Activated naive CD4-positive, alpha-beta T cell treated with anti-CD3 and anti-CD28 coated beads, Interleukin-2, amount 10 ng/mL, durations not matched to agents 7 days and 5 days (primary cell): Measurements from ENCODE around the gene CPA2.
"Not testable (repeated sequence)": the region's sequence is repeated elsewhere in the genome, so short reads cannot be mapped to it uniquely, and the experiment has no call there.

Experiments used
- CTCF ChIA-PET: fragments of 350-600 bp; sonication (Branson Sonifier 250); formaldehyde crosslinking; loops from one replicate; lab custom pipeline; 2021; ENCODE audit warnings: antibody characterized with exemption; lab: Charles Lee
- DNase-seq: peaks from one replicate; pipeline ENCODE4 v3.0.0-alpha.2; 2020
- H3K27ac Mint-ChIP-seq: one replicate; pipeline ENCODE4 v1.8.0; 2021; ENCODE audit warnings: mild to moderate bottlenecking, moderate library complexity, mixed read lengths
- H3K27me3 Mint-ChIP-seq: one replicate; pipeline ENCODE4 v1.8.0; 2021; ENCODE audit warnings: mild to moderate bottlenecking, mixed read lengths
- H3K36me3 Mint-ChIP-seq: one replicate; pipeline ENCODE4 v1.8.0; 2021; ENCODE audit warnings: mixed read lengths
- H3K4me1 Mint-ChIP-seq: one replicate; pipeline ENCODE4 v1.8.0; 2021; ENCODE audit warnings: mixed read lengths
- H3K4me3 Mint-ChIP-seq: one replicate; pipeline ENCODE4 v1.8.0; 2021; ENCODE audit warnings: mild to moderate bottlenecking, moderate library complexity, mixed read lengths
- H3K9me3 Mint-ChIP-seq: one replicate; pipeline ENCODE4 v1.8.0; 2021; ENCODE audit warnings: mixed read lengths

Gene CPA2

GRCh38 chr7:130301501-130302020 lies 34.9 kb downstream of the CPA2 start:
- Mint-ChIP-seq H3K9me3 (no peaks in the 10 kb centered on the region), H3K27ac (no peak overlapping the region), H3K36me3 (no peaks in the 10 kb centered on the region), H3K4me1 (no peaks in the 10 kb centered on the region), H3K27me3 (peaks cover 3% of the 10 kb centered on the region), H3K4me3 (no peak overlapping the region)
- CTCF ChIA-PET = no interaction called here
- DNase-seq = no peak

- Mint-ChIP-seq H3K27me3 (peaks cover 3% of the 10 kb centered on the region), H3K4me3 (no peak overlapping the region), H3K9me3 (no peaks in the 10 kb centered on the region), H3K36me3 (no peaks in the 10 kb centered on the region), H3K27ac (no peak overlapping the region), H3K4me1 (no peaks in the 10 kb centered on the region)
- DNase-seq = no peak
- CTCF ChIA-PET = no interaction called here
These were observed 36.0 kb downstream of the CPA2 start for GRCh38 chr7:130302649-130303048.

DNA sequence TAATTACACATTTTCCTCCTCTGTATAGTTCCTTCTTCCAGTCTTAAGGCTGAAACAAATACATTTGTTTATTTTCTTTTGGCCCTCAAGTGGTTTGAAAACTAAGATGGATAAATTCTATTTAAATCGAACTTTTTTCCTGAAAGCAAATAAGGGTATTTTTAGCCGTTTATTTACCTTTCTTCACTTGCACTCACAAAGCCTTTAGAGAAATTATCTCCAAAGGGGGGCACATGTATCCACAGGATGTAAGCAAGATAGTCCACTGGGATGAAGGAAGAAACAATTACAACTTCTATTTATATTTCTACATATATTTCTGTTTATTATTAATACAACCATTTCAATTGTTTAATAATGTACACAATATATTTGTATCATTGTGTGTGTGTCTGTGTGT lies 36.5 kb downstream of the CPA2 start:
- H3K27ac Mint-ChIP-seq = no peak overlapping the region
- peaks cover 3% of the 10 kb centered on the region for H3K27me3 Mint-ChIP-seq
- H3K4me1 Mint-ChIP-seq = no peaks in the 10 kb centered on the region
- no peak for DNase-seq
- CTCF ChIA-PET = no interaction called here
- H3K36me3 Mint-ChIP-seq = no peaks in the 10 kb centered on the region
- H3K9me3 Mint-ChIP-seq = no peaks in the 10 kb centered on the region
- no peak overlapping the region for H3K4me3 Mint-ChIP-seq

GRCh38 chr7:130303551-130303950 lies 36.9 kb downstream of the CPA2 start:
- no peaks in the 10 kb centered on the region for H3K36me3 Mint-ChIP-seq
- DNase-seq = no peak
- H3K4me3 Mint-ChIP-seq = no peak overlapping the region
- CTCF ChIA-PET = no interaction called here
- H3K27me3 Mint-ChIP-seq = peaks cover 3% of the 10 kb centered on the region
- H3K27ac Mint-ChIP-seq = no peak overlapping the region
- no peaks in the 10 kb centered on the region for H3K4me1 Mint-ChIP-seq
- no peaks in the 10 kb centered on the region for H3K9me3 Mint-ChIP-seq

DNA sequence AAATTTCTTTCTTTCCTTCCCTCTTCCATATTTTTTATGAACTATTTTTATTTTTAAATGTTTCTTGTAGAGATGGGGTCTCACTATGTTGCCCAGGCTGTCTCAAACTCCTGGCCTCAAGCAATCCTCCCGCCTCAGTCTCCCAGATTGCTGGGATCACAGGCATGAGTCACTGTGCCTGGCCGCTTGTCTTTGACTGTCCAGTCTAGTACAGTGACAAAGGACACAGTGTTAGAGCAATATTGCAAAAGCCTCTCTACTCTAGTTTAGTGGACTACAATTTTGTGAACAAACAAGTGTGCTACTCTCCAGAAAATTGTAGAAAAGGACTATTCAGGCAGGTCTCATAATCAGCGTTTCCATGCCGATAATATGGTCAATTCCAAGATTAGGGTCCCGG lies 37.3 kb downstream of the CPA2 start:
- CTCF ChIA-PET = no interaction called here
- H3K9me3 Mint-ChIP-seq = no peaks in the 10 kb centered on the region
- no peak overlapping the region for H3K4me3 Mint-ChIP-seq
- H3K4me1 Mint-ChIP-seq = no peaks in the 10 kb centered on the region
- no peaks in the 10 kb centered on the region for H3K36me3 Mint-ChIP-seq
- H3K27ac Mint-ChIP-seq = no peak overlapping the region
- H3K27me3 Mint-ChIP-seq = peaks cover 5% of the 10 kb centered on the region
- DNase-seq = no peak

- CTCF ChIA-PET = no interaction called here
- DNase-seq = no peak
- Mint-ChIP-seq H3K9me3 (no peaks in the 10 kb centered on the region), H3K4me3 (no peak overlapping the region), H3K27ac (no peak overlapping the region), H3K27me3 (peaks cover 9% of the 10 kb centered on the region), H3K4me1 (no peaks in the 10 kb centered on the region), H3K36me3 (no peaks in the 10 kb centered on the region)
These were observed 38.2 kb downstream of the CPA2 start for GRCh38 chr7:130304878-130305277.

DNA sequence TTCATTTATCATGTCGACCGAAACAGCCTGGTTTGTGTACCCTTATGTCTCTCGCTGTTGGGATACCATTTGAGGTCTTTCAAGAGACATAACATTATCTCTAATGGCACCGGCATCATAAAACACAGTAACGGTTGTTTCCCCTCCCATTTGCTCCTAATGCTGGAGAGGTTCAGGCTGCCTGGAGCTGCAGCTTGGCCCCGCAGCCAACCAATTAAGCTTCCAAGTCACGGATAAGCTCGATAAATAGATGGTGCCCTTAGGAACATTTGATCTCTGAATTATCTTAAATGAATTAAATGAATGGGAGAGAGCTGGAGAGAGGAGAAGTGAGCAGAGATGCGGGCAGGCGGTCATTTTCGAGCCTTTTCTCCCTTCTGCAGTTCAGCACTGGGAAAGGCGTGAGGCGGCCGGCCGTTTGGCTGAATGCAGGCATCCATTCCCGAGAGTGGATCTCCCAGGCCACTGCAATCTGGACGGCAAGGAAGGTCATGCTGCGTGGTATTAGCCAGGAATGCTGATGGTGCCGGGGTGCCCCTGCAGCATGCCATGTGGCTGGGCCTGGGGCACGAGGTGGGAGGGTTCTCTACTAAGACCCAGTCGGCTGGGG lies 38.9 kb downstream of the CPA2 start:
- CTCF ChIA-PET = no interaction called here
- Mint-ChIP-seq H3K27me3 (peaks cover 9% of the 10 kb centered on the region), H3K9me3 (no peaks in the 10 kb centered on the region), H3K4me1 (no peaks in the 10 kb centered on the region), H3K4me3 (no peak overlapping the region), H3K36me3 (no peaks in the 10 kb centered on the region), H3K27ac (no peak overlapping the region)
- no peak for DNase-seq

GRCh38 chr7:130309986-130310385 lies 43.3 kb downstream of the CPA2 start:
- CTCF ChIA-PET = no interaction called here
- H3K27ac Mint-ChIP-seq = no peak overlapping the region
- no peaks in the 10 kb centered on the region for H3K4me1 Mint-ChIP-seq
- no peaks in the 10 kb centered on the region for H3K9me3 Mint-ChIP-seq
- DNase-seq = no peak
- peaks cover 6% of the 10 kb centered on the region for H3K27me3 Mint-ChIP-seq
- no peak overlapping the region for H3K4me3 Mint-ChIP-seq
- H3K36me3 Mint-ChIP-seq = no peaks in the 10 kb centered on the region

DNA sequence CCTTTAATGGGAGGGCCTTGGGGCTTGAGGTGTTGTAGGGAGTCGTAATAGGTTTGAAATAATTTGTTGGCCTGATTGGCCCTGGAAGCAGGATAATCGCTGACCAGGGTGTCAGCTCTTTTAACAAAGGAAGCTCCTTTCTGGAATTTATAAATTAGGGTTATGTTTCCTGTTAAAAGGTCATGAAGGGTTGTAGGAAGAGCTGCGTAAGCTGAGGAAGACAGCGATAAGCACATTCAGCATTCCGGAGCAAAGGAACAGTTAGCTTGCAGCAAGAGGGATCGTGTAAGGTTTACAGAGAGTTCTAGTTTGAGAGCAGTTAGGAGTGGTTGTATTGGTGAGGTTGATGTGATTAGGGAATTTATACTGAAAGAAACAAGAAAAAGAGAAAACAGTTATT lies 47.6 kb downstream of the CPA2 start:
- DNase-seq = no peak
- no peaks in the 10 kb centered on the region for H3K4me1 Mint-ChIP-seq
- peaks cover 1% of the 10 kb centered on the region for H3K27me3 Mint-ChIP-seq
- CTCF ChIA-PET = no interaction called here
- no peaks in the 10 kb centered on the region for H3K36me3 Mint-ChIP-seq
- H3K4me3 Mint-ChIP-seq = no peak overlapping the region
- H3K27ac Mint-ChIP-seq = no peak overlapping the region
- H3K9me3 Mint-ChIP-seq = no peaks in the 10 kb centered on the region

- Mint-ChIP-seq H3K4me1 (no peaks in the 10 kb centered on the region), H3K36me3 (no peaks in the 10 kb centered on the region), H3K27ac (no peak overlapping the region), H3K4me3 (no peak overlapping the region), H3K27me3 (no peaks in the 10 kb centered on the region), H3K9me3 (no peaks in the 10 kb centered on the region)
- CTCF ChIA-PET = no interaction called here
- DNase-seq = no peak
These were observed 52.9 kb downstream of the CPA2 start for GRCh38 chr7:130319541-130319940.

DNA sequence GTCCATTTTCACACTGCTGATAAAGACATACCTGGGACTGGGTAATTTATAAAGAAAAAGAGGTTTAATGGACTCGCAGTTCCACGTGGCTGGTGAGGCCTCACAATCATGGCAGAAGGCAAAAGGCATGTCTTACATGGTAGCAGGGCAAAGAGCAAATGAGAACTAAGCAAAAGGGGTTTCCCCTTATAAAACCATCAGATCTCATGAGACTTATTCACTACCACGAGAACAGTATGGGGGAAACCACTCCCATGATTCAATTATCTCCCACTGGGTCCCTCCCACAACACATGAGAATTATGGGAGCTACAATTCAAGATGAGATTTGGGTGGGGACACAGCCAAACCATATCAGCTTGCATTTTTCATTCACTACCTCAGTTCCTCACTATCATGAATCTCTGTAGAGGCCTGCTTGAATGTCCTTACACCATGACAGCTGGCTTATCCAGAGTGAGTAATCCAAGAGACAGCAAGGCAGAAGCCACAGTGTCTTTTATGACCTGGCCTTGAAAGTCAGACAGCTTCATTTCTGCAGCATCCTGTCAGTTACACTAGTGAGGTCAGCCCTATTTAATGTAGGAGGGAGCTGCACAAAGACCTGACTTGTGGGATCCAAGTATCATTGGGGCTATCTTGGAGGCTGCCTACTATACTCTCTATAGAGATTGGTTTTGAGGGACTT lies 55.0 kb downstream of the CPA2 start:
- not testable (repeated sequence) for H3K9me3 Mint-ChIP-seq, H3K27ac Mint-ChIP-seq, H3K36me3 Mint-ChIP-seq, H3K27me3 Mint-ChIP-seq, DNase-seq, H3K4me1 Mint-ChIP-seq, H3K4me3 Mint-ChIP-seq
- CTCF ChIA-PET = interaction anchor here (0.6 kb wide), 1 partner anchor 31 kb away, joined by 3 read pairs; no protein-coding TSS in a partner anchor

DNA sequence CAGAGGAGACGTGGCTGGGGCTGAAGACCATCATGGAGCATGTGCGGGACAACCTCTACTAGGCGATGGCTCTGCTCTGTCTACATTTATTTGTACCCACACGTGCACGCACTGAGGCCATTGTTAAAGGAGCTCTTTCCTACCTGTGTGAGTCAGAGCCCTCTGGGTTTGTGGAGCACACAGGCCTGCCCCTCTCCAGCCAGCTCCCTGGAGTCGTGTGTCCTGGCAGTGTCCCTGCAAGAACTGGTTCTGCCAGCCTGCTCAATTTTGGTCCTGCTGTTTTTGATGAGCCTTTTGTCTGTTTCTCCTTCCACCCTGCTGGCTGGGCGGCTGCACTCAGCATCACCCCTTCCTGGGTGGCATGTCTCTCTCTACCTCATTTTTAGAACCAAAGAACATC lies 56.0 kb downstream of the CPA2 start:
- H3K4me1 Mint-ChIP-seq = no peaks in the 10 kb centered on the region
- CTCF ChIA-PET = interaction anchor here (0.5 kb wide), 1 partner anchor 92 kb away, joined by 3 read pairs; no protein-coding TSS in a partner anchor
- H3K27me3 Mint-ChIP-seq = no peaks in the 10 kb centered on the region
- no peaks in the 10 kb centered on the region for H3K9me3 Mint-ChIP-seq
- no peak for DNase-seq
- no peak overlapping the region for H3K4me3 Mint-ChIP-seq
- H3K36me3 Mint-ChIP-seq = no peaks in the 10 kb centered on the region
- no peak overlapping the region for H3K27ac Mint-ChIP-seq

- H3K27ac Mint-ChIP-seq = no peak overlapping the region
- no peaks in the 10 kb centered on the region for H3K4me1 Mint-ChIP-seq
- no peaks in the 10 kb centered on the region for H3K9me3 Mint-ChIP-seq
- no peaks in the 10 kb centered on the region for H3K36me3 Mint-ChIP-seq
- no peaks in the 10 kb centered on the region for H3K27me3 Mint-ChIP-seq
- CTCF ChIA-PET = no interaction called here
- no peak for DNase-seq
- no peak overlapping the region for H3K4me3 Mint-ChIP-seq
These were observed 57.8 kb downstream of the CPA2 start for GRCh38 chr7:130324306-130324943.

DNA sequence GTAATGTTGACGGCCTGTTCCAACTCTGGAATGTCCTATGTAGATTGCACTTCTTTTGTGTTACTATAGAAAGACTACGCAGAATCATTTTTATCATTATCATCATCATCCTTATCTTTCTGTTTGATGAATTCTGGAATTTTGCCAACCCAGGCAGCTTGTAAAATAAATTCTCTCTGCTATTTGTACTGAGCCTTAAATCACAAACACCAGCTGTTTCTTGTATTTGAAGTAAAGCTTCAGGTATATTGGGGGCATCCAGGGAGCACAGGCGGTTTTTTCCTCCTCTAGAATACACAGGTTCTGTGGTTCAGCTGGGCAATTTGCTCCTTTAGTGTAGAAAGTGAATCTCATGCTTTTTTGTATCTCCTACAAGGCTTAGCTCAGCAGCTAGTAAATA lies 63.0 kb downstream of the CPA2 start:
- CTCF ChIA-PET = no interaction called here
- no peaks in the 10 kb centered on the region for H3K27me3 Mint-ChIP-seq
- DNase-seq = no peak
- H3K9me3 Mint-ChIP-seq = no peaks in the 10 kb centered on the region
- H3K4me3 Mint-ChIP-seq = no peak overlapping the region
- H3K4me1 Mint-ChIP-seq = no peaks in the 10 kb centered on the region
- no peaks in the 10 kb centered on the region for H3K36me3 Mint-ChIP-seq
- H3K27ac Mint-ChIP-seq = no peak overlapping the region
